Measurements from ENCODE around the gene DISP3. TPM values are rescaled to one million over a fixed set of nuclear protein-coding genes. Genes with fewer than 3 reads are reported as not detected.

DISP3 gene
- polyA plus RNA-seq, 1 donor (not counting 4 experiments of a cell fraction or from before 2014, with no cell fraction given), result not detected

- H2AFZ ChIP-seq (ENCODE audit: control insufficient read depth, low read length), result no peak overlapping the region
- H3K4me3 ChIP-seq (ENCODE audit: control insufficient read depth in 2 of 3, extremely low read depth in 1 of 3, insufficient read depth in 2 of 3, low read depth in 1 of 3, low read length in 3 of 3), result no peak overlapping the region
- no peak overlapping the region for H3K9ac ChIP-seq (ENCODE audit: control insufficient read depth, extremely low read depth, insufficient read depth, low read length)
- FAIRE-seq, result no peak
- no peaks in the 10 kb centered on the region for H3K9me3 ChIP-seq (ENCODE audit: control insufficient read depth, low read depth, low read length)
- no peak overlapping the region for H3K27ac ChIP-seq (ENCODE audit: control insufficient read depth, insufficient read depth, low read length)
- TF ChIP-seq CTCF (optimal IDR thresholded peaks at IDR 0.05 in 1 of 3, IDR thresholded peaks at IDR 0.05 in 1 of 3, conservative IDR thresholded peaks at IDR 0.05 in 1 of 3; ENCODE audit: extremely low read depth in 1 of 3, insufficient read depth in 2 of 3, low read length in 3 of 3) (no peak), EZH2 (IDR thresholded peaks at IDR 0.05; ENCODE audit: low read length) (no peak)
- no peaks in the 10 kb centered on the region for H3K27me3 ChIP-seq (ENCODE audit: control insufficient read depth, extremely low read depth, insufficient read depth, low read length)
- no peaks in the 10 kb centered on the region for H4K20me1 ChIP-seq (ENCODE audit: control insufficient read depth, extremely low read depth, insufficient read depth, low read length)
- H3K4me2 ChIP-seq (ENCODE audit: control insufficient read depth, extremely low read depth, insufficient read depth, low read depth, low read length), result no peak overlapping the region
- no peaks in the 10 kb centered on the region for H3K36me3 ChIP-seq (ENCODE audit: control insufficient read depth in 2 of 2, extremely low read depth in 1 of 2, insufficient read depth in 2 of 2, low read length in 2 of 2)
- H3K79me2 ChIP-seq (ENCODE audit: control insufficient read depth, insufficient read depth, low read length), result no peaks in the 10 kb centered on the region
- no peaks in the 10 kb centered on the region for H3K9me1 ChIP-seq (ENCODE audit: control insufficient read depth, extremely low read depth, insufficient read depth, low read length)
- no peak for DNase-seq (ENCODE audit: low read depth, low spot score)
- dilution Hi-C loops (cut with MboI; ENCODE audit: extremely low pct_ligation_motif_present, low sequenced_read_pairs), result no loop called here
- H3K4me1 ChIP-seq (ENCODE audit: control insufficient read depth, extremely low read depth, insufficient read depth, low read length), result no peaks in the 10 kb centered on the region
Observed at GRCh38 chr1:11519629-11520031, 40.7 kb downstream of the DISP3 start.

- Histone ChIP-seq H3K36me3 (ENCODE audit: control insufficient read depth in 2 of 2, extremely low read depth in 1 of 2, insufficient read depth in 2 of 2, low read length in 2 of 2) (no peaks in the 10 kb centered on the region), H3K4me1 (ENCODE audit: control insufficient read depth, extremely low read depth, insufficient read depth, low read length) (no peaks in the 10 kb centered on the region), H3K4me2 (ENCODE audit: control insufficient read depth, extremely low read depth, insufficient read depth, low read depth, low read length) (no peak overlapping the region), H3K27me3 (ENCODE audit: control insufficient read depth, extremely low read depth, insufficient read depth, low read length) (no peaks in the 10 kb centered on the region), H3K9me1 (ENCODE audit: control insufficient read depth, extremely low read depth, insufficient read depth, low read length) (no peaks in the 10 kb centered on the region), H3K79me2 (ENCODE audit: control insufficient read depth, insufficient read depth, low read length) (no peaks in the 10 kb centered on the region), H3K9ac (ENCODE audit: control insufficient read depth, extremely low read depth, insufficient read depth, low read length) (no peak overlapping the region), H3K27ac (ENCODE audit: control insufficient read depth, insufficient read depth, low read length) (no peak overlapping the region), H2AFZ (ENCODE audit: control insufficient read depth, low read length) (no peak overlapping the region), H4K20me1 (ENCODE audit: control insufficient read depth, extremely low read depth, insufficient read depth, low read length) (no peaks in the 10 kb centered on the region), H3K4me3 (ENCODE audit: control insufficient read depth in 2 of 3, extremely low read depth in 1 of 3, insufficient read depth in 2 of 3, low read depth in 1 of 3, low read length in 3 of 3) (no peak overlapping the region), H3K9me3 (ENCODE audit: control insufficient read depth, low read depth, low read length) (no peaks in the 10 kb centered on the region)
- no peak for TF ChIP-seq CTCF (optimal IDR thresholded peaks at IDR 0.05 in 1 of 3, IDR thresholded peaks at IDR 0.05 in 1 of 3, conservative IDR thresholded peaks at IDR 0.05 in 1 of 3; ENCODE audit: extremely low read depth in 1 of 3, insufficient read depth in 2 of 3, low read length in 3 of 3)
- TF ChIP-seq EZH2 (IDR thresholded peaks at IDR 0.05; ENCODE audit: low read length), result no peak
- no peak for FAIRE-seq
- dilution Hi-C loops (cut with MboI; ENCODE audit: extremely low pct_ligation_motif_present, low sequenced_read_pairs), result no loop called here
- DNase-seq (ENCODE audit: low read depth, low spot score), result no peak
Observed at GRCh38 chr1:11520531-11521233, 41.7 kb downstream of the DISP3 start.
